HEK293 (cell line): Measurements from ENCODE around the gene MARCHF9.

ENCODE experiments used
- TCF7L2 ChIP-seq: IDR thresholded peaks from 2 replicates; pipeline ENCODE4 v1.6.1; 2011; ENCODE audit warnings: low read depth, mild to moderate bottlenecking, inconsistent platforms, low read length, moderate library complexity, borderline replicate concordance
- ZNF324 ChIP-seq: fragments of 450-650 bp; formaldehyde crosslinking; IDR thresholded peaks from 2 replicates; pipeline ENCODE4 v1.5.1; 2016; ENCODE audit warnings: missing biosample characterization, missing genetic modification characterization
- TF ChIP-seq, protein P1 (sequence below): fragments of 450-650 bp; formaldehyde crosslinking; IDR thresholded peaks from 2 replicates; pipeline ENCODE4 v1.5.1; 2016; ENCODE audit warnings: missing biosample characterization, missing genetic modification characterization
- TF ChIP-seq, protein P2 (sequence below): fragments of 450-650 bp; formaldehyde crosslinking; IDR thresholded peaks from 2 replicates; pipeline ENCODE4 v1.5.1; 2017; ENCODE audit warnings: missing biosample characterization, missing genetic modification characterization
- TF ChIP-seq, protein P3 (sequence below): fragments of 450-650 bp; formaldehyde crosslinking; IDR thresholded peaks from 2 replicates; pipeline ENCODE4 v1.5.1; 2016; ENCODE audit warnings: missing biosample characterization, missing genetic modification characterization, low read depth

DNA sequence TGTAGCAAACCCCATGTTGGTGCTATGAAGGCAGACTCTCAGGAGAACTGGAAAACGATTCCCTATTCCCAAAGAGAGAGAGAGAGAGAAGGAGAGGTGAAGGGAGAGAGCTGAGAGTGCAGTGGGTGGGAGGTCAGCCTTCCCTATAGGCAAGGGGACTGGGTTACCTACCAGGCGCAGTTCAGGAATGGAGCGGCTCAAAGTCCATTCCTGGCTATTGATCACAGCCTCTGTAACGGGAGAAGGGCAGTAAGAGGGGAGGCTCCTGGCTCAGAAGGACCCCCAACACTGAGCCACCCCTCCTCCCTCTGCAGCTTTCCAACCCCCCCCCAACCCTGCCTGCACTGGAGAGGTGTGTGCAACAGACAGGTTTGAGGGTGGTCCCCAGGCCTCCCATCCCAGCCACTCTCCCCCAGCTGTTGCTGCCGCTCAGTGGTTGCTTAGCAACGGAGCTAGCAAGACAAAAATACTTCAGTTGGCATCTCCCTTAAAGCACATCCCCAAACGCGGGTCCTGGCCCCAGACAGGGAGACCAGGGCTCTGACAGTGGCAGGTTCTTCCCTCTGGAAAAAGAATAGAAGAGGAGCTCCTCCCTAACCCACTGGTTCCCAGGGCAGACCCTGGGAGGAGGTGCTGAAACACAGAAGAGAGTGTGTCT lies 19.6 kb upstream of the MARCHF9 start:
- TF ChIP-seq TCF7L2 (no peak), ZNF324 (tag by site-specific recombination) (no peak)
- TF ChIP-seq, protein P1, sequence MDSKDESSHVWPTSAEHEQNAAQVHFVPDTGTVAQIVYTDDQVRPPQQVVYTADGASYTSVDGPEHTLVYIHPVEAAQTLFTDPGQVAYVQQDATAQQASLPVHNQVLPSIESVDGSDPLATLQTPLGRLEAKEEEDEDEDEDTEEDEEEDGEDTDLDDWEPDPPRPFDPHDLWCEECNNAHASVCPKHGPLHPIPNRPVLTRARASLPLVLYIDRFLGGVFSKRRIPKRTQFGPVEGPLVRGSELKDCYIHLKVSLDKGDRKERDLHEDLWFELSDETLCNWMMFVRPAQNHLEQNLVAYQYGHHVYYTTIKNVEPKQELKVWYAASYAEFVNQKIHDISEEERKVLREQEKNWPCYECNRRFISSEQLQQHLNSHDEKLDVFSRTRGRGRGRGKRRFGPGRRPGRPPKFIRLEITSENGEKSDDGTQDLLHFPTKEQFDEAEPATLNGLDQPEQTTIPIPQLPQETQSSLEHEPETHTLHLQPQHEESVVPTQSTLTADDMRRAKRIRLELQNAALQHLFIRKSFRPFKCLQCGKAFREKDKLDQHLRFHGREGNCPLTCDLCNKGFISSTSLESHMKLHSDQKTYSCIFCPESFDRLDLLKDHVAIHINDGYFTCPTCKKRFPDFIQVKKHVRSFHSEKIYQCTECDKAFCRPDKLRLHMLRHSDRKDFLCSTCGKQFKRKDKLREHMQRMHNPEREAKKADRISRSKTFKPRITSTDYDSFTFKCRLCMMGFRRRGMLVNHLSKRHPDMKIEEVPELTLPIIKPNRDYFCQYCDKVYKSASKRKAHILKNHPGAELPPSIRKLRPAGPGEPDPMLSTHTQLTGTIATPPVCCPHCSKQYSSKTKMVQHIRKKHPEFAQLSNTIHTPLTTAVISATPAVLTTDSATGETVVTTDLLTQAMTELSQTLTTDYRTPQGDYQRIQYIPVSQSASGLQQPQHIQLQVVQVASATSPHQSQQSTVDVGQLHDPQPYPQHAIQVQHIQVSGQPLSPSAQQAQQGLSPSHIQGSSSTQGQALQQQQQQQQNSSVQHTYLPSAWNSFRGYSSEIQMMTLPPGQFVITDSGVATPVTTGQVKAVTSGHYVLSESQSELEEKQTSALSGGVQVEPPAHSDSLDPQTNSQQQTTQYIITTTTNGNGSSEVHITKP (tag by site-specific recombination): no peak
- TF ChIP-seq, protein P2, sequence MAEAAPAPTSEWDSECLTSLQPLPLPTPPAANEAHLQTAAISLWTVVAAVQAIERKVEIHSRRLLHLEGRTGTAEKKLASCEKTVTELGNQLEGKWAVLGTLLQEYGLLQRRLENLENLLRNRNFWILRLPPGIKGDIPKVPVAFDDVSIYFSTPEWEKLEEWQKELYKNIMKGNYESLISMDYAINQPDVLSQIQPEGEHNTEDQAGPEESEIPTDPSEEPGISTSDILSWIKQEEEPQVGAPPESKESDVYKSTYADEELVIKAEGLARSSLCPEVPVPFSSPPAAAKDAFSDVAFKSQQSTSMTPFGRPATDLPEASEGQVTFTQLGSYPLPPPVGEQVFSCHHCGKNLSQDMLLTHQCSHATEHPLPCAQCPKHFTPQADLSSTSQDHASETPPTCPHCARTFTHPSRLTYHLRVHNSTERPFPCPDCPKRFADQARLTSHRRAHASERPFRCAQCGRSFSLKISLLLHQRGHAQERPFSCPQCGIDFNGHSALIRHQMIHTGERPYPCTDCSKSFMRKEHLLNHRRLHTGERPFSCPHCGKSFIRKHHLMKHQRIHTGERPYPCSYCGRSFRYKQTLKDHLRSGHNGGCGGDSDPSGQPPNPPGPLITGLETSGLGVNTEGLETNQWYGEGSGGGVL (tag by site-specific recombination): no peak
- TF ChIP-seq, protein P3, sequence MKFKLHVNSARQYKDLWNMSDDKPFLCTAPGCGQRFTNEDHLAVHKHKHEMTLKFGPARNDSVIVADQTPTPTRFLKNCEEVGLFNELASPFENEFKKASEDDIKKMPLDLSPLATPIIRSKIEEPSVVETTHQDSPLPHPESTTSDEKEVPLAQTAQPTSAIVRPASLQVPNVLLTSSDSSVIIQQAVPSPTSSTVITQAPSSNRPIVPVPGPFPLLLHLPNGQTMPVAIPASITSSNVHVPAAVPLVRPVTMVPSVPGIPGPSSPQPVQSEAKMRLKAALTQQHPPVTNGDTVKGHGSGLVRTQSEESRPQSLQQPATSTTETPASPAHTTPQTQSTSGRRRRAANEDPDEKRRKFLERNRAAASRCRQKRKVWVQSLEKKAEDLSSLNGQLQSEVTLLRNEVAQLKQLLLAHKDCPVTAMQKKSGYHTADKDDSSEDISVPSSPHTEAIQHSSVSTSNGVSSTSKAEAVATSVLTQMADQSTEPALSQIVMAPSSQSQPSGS: no peak
